GM21526 (cell line): ENCODE results near the gene LRRC15.

ENCODE experiments used
- ATAC-seq: cut with Tn5 transposase; IDR thresholded peaks from one replicate; pipeline ENCODE4 v1.9.1; 2021; ENCODE audit warnings: moderate library complexity; ENCODE audit not compliant: unreplicated experiment, low FRiP score

Gene LRRC15

GRCh38 chr3:194386648-194387047, 17.1 kb upstream of the LRRC15 start:
- ATAC-seq: no peak

GRCh38 chr3:194386066-194386465, 16.5 kb upstream of the LRRC15 start:
- ATAC-seq: no peak

- ATAC-seq: no peak
Measured at GRCh38 chr3:194384569-194385001, 15.0 kb upstream of the LRRC15 start.

GRCh38 chr3:194384156-194384555, 14.6 kb upstream of the LRRC15 start:
- ATAC-seq: no peak

GRCh38 chr3:194383276-194383940, 13.9 kb upstream of the LRRC15 start:
- no peak for ATAC-seq

GRCh38 chr3:194382892-194383223, 13.3 kb upstream of the LRRC15 start:
- ATAC-seq: no peak

- no peak for ATAC-seq
Measured at GRCh38 chr3:194382196-194382891, 12.8 kb upstream of the LRRC15 start.

- no peak for ATAC-seq
Measured at GRCh38 chr3:194381460-194381875, 11.9 kb upstream of the LRRC15 start.

GRCh38 chr3:194380326-194380725, 10.8 kb upstream of the LRRC15 start:
- ATAC-seq: no peak

- ATAC-seq: no peak
Measured at GRCh38 chr3:194379651-194380050, 10.1 kb upstream of the LRRC15 start.

- ATAC-seq: no peak
Measured at GRCh38 chr3:194379231-194379630, 9.7 kb upstream of the LRRC15 start.

GRCh38 chr3:194377708-194378107, 8.2 kb upstream of the LRRC15 start:
- no peak for ATAC-seq

- no peak for ATAC-seq
Measured at GRCh38 chr3:194376241-194376560, 6.7 kb upstream of the LRRC15 start.

GRCh38 chr3:194375473-194376240, 6.1 kb upstream of the LRRC15 start:
- ATAC-seq: no peak

- no peak for ATAC-seq
Measured at GRCh38 chr3:194374935-194375334, 5.4 kb upstream of the LRRC15 start.

- no peak for ATAC-seq
Measured at GRCh38 chr3:194373899-194374298, 4.4 kb upstream of the LRRC15 start.

GRCh38 chr3:194373028-194373427, 3.5 kb upstream of the LRRC15 start:
- no peak for ATAC-seq

- no peak for ATAC-seq
Measured at GRCh38 chr3:194370753-194371152, 1.2 kb upstream of the LRRC15 start.

GRCh38 chr3:194368918-194369317, 625 bp downstream of the LRRC15 start:
- no peak for ATAC-seq

- no peak for ATAC-seq
Measured at GRCh38 chr3:194367992-194368841, 1.3 kb downstream of the LRRC15 start.

- ATAC-seq: no peak
Measured at GRCh38 chr3:194365978-194366490, 3.5 kb downstream of the LRRC15 start.
